Kidney epithelial cell (primary cell): Measurements from ENCODE around the gene ARHGEF3. TPM values are rescaled to one million over a fixed set of nuclear protein-coding genes. Genes with fewer than 3 reads are reported as not detected.
A peak's percentile ranks its signal among the peaks of the same experiment; 100 is the strongest.

ENCODE experiments used
- DNase-seq: peaks from one replicate; pipeline ENCODE4 v3.0.0-alpha.2; 2010; ENCODE audit warnings: low read depth
- H3K27me3 ChIP-seq: 2 replicates; pipeline ENCODE4 v1.6.0; 2011; ENCODE audit warnings: low read length; ENCODE audit not compliant: control insufficient read depth, insufficient read depth
- H3K36me3 ChIP-seq: 2 replicates; pipeline ENCODE4 v1.5.1; 2011; ENCODE audit warnings: low read length; ENCODE audit not compliant: control insufficient read depth, insufficient read depth
- H3K4me3 ChIP-seq: 2 replicates; pipeline ENCODE4 v1.5.1; 2011; ENCODE audit warnings: low read depth, mild to moderate bottlenecking, control low read depth, low read length
- CTCF ChIP-seq: IDR thresholded peaks from 2 replicates; pipeline ENCODE4 v1.5.1; 2011; ENCODE audit warnings: mild to moderate bottlenecking, moderate library complexity, low read length, control low read depth, inconsistent platforms; ENCODE audit not compliant: insufficient read depth, poor library complexity, severe bottlenecking
- total RNA-seq: library from RNA; depleted of rRNA; stranded (reverse); fragments of >200 nt; gene quantifications from 2 replicates; pipeline ENCODE4 v1.2.3, GENCODE V29; 2015

Gene ARHGEF3
- 12.4 and 14.3 TPM in 2 replicates for total RNA-seq

- TF ChIP-seq CTCF = peak; percentile 68
- no peaks in the 10 kb centered on the region for H3K36me3 ChIP-seq
- DNase-seq = no peak
- H3K27me3 ChIP-seq = no peaks in the 10 kb centered on the region
- H3K4me3 ChIP-seq = peak within 1 kb of the TSS; percentile 86
Observed at GRCh38 chr3:56801662-56802377, at the start of gene ARHGEF3. Gene ARHGEF3 (minus strand): TSS chr3:56801949. CDS start chr3:56801798, 151 bp downstream.

- Histone ChIP-seq H3K4me3 (no peak overlapping the region), H3K36me3 (no peaks in the 10 kb centered on the region), H3K27me3 (no peaks in the 10 kb centered on the region)
- no peak for DNase-seq
- no peak for TF ChIP-seq CTCF
Observed at GRCh38 chr3:56849698-56850097, 47.9 kb upstream of the ARHGEF3 start.

GRCh38 chr3:56845505-56845904 is 43.8 kb upstream of the ARHGEF3 start:
- no peak for DNase-seq
- Histone ChIP-seq H3K36me3 (no peaks in the 10 kb centered on the region), H3K4me3 (no peak overlapping the region), H3K27me3 (no peaks in the 10 kb centered on the region)
- no peak for TF ChIP-seq CTCF

DNA sequence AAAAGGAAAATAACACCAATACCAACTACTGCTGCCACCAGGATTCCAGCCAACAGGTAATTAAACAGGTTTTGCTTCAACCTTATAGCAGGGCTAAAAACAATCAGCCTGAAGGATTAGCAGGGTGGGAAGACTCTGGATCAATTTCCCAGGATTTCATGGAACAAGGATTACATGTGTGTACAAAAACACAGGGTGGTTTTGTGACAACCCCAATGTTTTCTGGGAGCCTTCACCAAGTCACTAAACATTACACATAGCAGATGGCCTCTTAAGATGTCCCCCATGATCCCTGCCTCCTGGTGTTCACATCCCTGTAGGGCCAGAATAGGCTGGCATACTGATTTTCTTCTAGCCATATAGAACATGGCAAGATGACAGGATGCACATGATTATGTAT is 42.8 kb upstream of the ARHGEF3 start:
- Histone ChIP-seq H3K27me3 (no peaks in the 10 kb centered on the region), H3K4me3 (no peak overlapping the region), H3K36me3 (no peaks in the 10 kb centered on the region)
- DNase-seq = no peak
- no peak for TF ChIP-seq CTCF

DNA sequence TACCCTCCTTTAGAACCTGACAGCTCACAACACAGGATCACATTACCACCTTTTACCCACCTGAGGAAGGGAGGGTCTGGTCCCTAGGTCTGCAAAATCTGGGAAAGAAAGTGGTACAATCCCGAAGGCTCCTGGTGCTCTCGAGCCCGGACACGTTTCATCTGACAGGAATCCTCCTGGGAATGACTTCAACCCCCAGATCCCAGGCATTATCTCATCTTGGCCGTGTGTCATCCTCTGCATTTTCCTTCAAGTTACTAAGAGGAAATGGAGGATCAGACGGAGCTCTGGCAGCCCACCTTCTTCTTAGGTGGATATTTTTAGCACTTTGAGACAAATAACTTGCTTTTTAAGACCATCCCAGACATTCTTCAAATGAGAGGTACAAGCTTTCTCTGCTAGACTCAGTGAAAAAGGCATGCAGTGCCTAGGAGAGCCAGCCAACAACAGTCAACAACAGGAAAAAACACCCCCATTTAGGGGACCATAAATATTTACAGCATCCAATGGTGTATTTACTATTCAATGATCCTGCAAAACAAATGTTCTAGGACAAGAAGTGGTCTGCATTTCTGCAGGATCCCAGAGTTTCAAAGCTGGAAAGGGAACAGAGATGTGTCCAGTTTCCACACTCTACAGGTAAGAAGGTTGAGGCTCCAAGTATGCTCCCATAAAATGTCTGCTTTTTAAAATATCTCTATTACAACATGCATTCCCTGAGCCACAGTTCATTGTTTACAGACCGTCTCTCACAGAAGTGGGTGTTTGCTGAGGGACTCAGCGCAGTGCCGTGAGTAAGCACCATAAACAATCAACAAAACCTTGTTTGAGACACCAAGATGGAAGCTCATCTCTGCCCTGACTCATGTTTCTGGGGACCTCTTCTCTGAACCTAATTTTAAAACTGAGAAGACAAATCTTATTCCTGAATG is 38.3 kb upstream of the ARHGEF3 start:
- no peak for TF ChIP-seq CTCF
- H3K4me3 ChIP-seq = no peak overlapping the region
- no peaks in the 10 kb centered on the region for H3K36me3 ChIP-seq
- DNase-seq = peak; percentile 38
- no peaks in the 10 kb centered on the region for H3K27me3 ChIP-seq
